HG02623 (cell line): ENCODE data around the gene HYAL2.
"Not testable (repeated sequence)": the region's sequence is repeated elsewhere in the genome, so short reads cannot be mapped to it uniquely, and the experiment has no call there.

Source experiments
- ATAC-seq: cut with Tn5 transposase; IDR thresholded peaks from one replicate; pipeline ENCODE4 v1.9.1; 2021; ENCODE audit warnings: moderate library complexity; ENCODE audit not compliant: unreplicated experiment

HYAL2 gene

DNA sequence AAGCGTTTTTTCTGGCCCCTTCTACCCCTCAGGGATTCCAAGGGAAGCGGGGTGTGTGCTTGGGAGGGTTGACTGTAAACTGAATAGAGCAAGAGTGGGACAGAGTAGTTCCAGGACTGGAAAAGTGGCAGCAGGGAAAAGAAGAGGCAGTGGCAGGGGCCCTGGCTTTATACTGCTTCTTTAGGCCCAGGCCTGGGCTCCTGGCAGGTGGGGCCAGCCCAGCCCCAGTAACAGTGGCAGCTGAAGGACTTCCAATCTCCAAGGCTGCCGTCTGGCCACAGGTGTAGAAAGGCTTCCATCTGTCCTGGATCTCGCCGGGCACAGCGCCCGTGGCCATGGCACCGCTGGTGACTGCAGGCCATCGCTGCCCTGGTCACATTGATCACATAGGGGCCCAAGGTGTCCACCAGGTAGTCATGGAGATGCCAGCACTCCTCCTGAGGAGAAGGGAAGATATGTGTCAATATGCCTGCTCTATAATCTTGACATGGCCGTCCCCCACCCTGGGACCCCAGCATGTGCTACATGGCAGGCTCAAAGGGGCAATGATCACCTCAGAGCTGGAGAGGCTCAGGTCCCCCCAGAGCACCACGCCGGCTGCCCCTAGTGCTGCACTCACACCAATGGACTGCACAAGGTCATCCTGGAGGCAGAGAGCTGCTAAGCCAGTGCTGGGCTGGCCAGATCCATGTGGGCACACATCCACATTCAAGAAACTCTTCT is 29.3 kb downstream of the HYAL2 start:
- no peak for ATAC-seq

DNA sequence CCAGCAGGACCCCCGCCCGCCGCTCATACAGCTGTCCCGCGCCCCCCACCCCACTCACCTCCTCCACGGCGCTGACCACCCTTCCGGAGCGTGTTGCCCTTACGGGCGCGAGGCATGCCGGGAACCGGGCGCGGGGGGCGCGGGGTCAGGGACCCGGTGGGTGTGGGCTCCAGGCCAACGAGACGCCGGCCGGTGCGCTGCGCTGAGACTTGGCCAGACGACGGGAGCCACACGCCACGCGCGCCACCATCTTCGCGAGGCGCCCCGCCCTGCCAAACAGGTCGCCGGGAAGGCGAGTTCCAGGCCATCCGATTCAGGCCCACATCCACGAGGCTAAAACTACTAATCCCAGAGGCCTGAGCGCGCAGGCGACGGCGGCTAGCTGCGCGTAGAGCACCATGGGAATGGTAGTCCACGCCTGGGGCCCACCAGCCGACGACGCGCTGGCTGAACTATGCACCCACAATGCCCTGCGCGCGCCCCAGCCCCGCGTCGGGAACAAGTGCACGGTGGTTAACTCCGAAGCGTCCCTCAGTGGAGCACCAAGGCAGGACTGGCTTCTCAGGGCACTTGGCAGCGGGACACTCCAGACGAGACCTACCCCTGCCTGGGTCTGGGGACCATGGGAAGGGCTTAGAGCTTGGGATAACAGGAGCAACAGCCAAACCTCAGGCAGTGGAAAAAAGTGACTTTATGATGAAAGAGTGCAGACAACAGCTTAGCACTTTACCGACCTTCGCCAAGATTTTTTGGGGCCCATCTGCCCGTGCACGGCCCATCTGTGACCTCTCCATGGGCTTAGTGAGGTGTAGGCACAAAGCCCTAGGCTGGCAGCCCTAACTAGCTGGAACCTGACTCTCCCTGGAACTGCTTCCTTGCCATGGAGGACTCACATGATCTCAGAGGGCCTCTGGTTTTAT is 30.1 kb downstream of the HYAL2 start, which contains the start of gene IFRD2:
IFRD2 (minus strand) TSS at position 271 of the 920 bp plus-strand sequence; CDS start at position 116, 155 bp downstream.
- ATAC-seq = peak; percentile 94

DNA sequence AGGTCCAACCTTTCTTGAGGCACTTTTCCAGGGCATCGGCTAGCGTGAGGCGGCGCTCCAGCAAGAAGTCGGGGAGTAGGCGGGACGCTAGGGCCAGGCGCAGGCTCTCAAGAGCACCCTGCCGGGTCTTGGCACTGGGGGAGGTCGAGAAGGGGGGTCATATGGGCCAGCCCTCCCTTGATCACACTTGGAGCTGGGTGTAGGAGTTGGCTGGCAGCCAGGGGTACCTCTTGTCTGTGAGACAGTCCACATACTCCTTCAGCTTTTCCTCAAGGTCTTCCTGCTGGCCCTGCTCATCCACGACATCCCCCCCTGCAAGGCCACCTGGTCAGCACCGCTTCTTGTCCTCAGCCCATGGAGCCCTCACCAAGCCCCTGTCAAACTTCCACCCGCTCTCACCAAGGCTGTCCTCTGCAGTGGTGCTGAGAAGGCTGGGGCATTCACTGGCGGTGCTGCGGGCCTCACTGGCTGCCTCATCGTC is 32.3 kb downstream of the HYAL2 start:
- ATAC-seq = no peak

DNA sequence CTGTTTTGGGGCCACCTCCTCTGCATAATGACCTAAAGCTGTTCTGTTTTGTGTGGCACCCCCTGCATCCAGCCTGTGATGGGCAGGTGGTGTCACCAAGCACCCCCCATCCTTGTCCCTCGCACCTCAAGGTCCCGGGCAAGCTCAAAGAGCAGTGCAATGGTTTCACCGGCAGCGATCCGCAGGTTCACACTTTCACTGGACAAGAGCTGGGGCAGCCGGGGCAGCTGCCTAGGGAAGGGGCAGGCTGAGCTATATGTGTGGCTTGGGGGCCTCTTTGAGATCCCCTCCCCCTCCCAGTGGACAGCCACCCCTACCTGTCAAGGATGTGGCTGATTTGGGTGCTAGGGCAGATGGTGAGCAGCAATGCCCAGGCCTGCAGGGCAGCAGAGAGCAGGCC is 33.4 kb downstream of the HYAL2 start:
- ATAC-seq = no peak

DNA sequence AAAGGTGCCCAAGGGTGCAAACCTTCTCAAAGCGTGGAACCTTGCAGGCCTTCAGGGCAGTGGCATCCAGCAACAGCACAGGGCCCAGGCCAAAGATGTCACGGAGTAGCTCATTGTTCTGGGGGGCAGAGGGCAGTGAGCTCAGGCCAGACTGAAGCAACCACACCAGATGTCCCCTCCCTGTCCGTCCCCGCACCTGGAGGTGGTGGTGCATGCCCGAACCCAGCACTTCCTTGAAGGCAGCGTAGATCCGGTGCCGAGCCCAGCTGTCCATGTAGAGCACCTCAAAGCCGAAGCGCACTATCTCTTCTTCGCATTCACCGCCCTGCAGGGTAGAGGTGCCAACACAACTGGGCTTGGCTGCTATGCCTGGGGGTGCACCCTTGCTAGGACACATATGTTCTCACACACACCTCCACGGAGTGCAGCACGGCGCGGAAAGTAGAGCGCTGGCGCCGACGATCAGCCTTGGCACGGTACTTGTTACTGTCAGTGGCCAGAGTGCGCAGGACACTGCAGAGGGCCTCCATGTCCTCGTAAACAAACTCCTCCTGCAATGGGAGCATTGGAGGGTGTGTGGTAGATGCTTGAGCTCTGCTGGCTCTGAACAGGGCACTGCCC is 34.0 kb downstream of the HYAL2 start:
- no peak for ATAC-seq

- no peak for ATAC-seq
These were observed 35.3 kb downstream of the HYAL2 start for GRCh38 chr3:50287262-50287661.

- ATAC-seq = no peak
These were observed 36.0 kb downstream of the HYAL2 start for GRCh38 chr3:50286322-50287227.

DNA sequence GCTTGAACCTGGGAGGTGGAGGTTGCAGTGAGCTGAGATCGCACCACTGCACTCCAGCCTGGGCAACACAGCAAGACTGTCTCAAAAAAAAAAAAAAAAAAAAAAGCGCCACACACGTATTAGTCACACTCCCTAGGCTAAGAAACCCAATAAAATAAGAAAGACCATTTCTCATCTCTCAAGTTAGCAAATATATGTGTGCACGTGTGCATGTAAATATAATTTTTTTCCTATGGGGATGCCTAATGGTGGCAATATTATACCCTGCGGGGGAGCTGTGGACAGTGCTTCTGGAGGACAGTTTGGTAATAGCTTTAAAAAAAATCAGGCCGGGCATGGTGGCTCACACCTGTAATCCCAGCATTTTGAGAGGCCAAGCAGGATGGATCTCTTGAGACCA is 38.4 kb downstream of the HYAL2 start:
- ATAC-seq = not testable (repeated sequence)

DNA sequence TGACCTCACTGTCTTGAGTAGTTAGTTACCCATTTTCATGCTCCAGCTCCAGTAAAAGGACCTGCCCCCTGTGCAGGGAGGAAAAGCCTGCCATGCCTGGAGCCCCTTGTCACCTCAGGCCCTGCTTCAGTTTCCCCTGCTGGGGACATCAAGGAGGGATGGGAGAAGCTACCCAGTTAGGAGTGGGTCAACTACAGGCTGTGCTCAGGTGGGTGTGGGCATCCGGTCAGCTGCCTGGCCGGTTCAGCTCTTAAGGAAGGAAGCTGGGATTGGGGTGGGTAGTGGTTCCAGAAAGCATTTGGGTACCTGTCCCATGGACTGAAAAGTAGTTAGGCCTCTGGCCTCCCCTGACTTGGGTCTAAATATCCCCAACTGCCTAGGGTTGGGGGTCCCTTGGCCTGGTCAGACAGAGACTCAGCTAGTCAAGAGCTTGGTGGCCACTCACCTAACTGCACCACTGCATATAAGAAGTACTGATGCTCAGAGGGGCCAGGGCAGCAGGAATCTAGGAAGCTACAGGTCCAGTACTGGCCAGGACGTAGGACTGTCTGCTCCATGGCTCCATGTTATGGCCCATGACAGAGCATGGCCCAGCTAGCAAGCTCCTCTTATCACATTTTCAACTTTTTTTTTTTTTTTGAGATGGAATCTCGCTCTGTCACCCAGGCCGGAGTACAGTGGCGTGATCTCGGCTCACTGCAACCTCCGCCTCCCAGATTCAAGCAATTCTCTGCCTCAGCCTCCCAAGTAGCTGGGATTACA is 43.1 kb downstream of the HYAL2 start:
- ATAC-seq = no peak

DNA sequence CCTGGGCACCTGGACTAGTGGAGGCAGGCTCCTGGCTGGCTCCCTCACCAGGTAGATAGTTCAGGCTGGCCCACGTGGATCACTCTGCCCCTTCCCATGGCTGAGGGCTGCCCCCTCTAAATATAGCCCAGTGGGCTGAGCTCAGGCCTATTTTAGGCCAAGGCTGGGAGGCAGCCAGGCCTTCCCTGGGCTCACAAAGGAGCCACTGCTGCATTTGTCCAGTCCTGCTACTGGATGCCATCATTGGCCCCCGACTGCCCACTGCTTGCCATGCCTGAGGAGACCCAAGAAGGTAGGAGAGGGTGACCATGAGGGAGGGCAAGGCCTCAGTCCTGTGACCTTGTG is 43.7 kb downstream of the HYAL2 start, which contains the start of gene LSMEM2:
LSMEM2 (plus strand) TSS at position 208 of the 345 bp plus-strand sequence; CDS start at position 235, 27 bp downstream.
- ATAC-seq = no peak

DNA sequence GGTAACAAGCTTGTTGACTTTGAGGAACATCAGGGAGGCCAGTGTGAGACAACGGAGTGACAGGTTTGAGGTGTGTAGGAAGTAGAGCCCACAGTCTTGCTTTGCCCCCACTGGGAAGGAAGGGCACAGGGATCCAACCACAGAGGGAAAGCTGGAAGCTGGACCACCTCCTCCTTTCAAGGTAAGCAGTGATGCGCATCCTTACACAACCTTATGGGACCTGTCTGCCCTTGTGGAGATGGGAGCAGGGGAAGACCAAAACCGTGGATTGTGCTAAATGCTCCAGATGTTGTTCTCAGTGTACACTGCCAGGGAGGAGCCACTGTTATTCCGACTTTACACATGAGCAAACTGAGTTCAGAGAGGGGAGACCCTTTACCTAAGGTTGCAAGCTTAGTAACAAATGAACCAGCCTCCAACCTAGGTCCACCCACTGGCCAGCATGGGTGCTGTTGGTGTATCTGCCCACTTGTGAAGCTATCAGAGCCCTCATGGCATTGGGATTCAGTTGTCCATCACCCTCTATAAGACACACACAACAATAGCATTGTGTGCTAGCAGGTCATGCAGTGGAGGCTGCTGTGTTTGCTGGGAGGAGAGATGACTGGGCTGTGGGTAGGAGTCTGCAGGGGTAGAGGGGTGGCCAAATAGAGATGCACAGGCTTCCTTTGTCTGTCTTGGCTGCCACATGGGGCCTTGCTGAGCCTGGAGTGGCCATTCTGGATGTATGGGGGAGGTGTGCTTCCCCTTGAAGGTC is 44.2 kb downstream of the HYAL2 start:
- no peak for ATAC-seq

GRCh38 chr3:50276762-50277101 is 45.8 kb downstream of the HYAL2 start:
- no peak for ATAC-seq

- no peak for ATAC-seq
These were observed 46.4 kb downstream of the HYAL2 start for GRCh38 chr3:50275996-50276761.

DNA sequence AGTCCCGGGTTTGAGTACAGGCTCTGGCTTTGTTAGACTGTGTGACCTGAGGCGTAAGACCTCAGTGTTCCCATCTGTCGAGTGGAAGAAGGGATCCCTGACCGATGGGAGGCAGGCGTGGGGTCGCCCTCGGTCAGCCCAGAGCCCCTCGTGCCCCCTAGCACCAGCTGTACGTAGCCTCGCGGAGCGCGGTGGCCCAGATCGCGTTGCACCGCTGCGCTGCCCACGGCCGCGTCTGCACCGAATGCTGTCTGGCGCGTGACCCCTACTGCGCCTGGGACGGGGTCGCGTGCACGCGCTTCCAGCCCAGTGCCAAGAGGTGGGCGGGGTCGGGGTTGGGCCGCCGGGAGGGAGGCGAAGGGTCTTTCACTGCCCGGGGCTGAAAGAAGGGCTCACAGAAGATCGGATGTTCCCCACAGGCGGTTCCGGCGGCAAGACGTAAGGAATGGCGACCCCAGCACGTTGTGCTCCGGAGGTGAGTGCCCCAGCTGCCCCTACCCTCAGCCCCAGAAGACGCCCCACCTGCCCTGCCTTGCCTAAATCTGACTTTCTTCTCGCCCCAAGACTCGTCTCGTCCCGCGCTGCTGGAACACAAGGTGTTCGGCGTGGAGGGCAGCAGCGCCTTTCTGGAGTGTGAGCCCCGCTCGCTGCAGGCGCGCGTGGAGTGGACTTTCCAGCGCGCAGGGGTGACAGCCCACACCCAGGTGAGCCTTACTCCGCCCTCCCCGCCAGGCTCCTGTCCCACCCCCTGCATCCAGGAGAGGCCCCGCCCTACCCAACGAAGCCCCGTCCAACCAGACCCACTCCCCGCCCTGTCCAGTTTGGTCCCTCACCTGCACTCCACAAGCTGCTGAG is 47.2 kb downstream of the HYAL2 start:
- ATAC-seq = no peak

DNA sequence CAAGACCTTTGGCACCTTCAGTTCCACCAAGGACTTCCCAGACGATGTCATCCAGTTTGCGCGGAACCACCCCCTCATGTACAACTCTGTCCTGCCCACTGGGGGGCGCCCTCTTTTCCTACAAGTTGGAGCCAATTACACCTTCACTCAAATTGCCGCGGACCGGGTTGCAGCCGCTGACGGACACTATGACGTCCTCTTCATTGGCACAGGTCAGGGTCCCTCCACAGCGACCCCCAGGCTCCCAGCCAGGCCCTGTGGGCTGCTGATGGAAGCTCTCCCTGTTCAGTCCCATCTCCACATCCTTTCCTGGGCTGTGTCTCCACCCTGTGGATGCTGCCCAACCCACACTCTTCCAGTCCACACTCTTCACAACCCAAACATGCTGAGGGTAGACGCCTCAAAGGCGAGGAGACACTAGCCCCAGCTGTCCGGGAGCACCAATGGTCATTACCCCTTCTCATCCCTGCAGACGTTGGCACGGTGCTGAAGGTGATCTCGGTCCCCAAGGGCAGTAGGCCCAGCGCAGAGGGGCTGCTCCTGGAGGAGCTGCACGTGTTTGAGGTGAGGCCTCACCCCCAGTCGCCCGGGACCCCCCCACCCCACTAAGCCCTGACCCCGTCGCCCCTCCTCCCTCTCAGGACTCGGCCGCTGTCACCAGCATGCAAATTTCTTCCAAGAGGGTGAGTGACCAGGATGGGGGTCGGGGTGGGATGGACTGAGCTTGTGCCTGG is 48.0 kb downstream of the HYAL2 start:
- no peak for ATAC-seq

GRCh38 chr3:50273689-50274065 is 48.9 kb downstream of the HYAL2 start:
- no peak for ATAC-seq
